ENCODE measurements around the gene ATP12A. TPM values are rescaled to one million over a fixed set of nuclear protein-coding genes. Genes with fewer than 3 reads are reported as not detected.

The ATP12A gene
- total and polyA plus RNA-seq, 2 experiments from 2014 or later = 0.07 to 0.31 TPM

GRCh38 chr13:24718192-24718965 lies 38.2 kb downstream of the ATP12A start:
- no peak for TF ChIP-seq CTCF (IDR thresholded peaks at IDR 0.05; ENCODE audit: poor library complexity)
- TF ChIP-seq EZH2phosphoT487 (IDR thresholded peaks at IDR 0.05; ENCODE audit: low read depth, severe bottlenecking, unreplicated experiment) = no peak
- no peak for TF ChIP-seq EZH2 (IDR thresholded peaks at IDR 0.05; ENCODE audit: borderline replicate concordance)
- Histone ChIP-seq H3K27me3 (no peaks in the 10 kb centered on the region), H3K27ac (no peak overlapping the region), H3K4me1 (ENCODE audit: insufficient read depth) (no peaks in the 10 kb centered on the region), H3K4me3 (no peak overlapping the region), H3K9me3 (ENCODE audit: low read depth) (no peaks in the 10 kb centered on the region), H3K9me2 (replicated peaks; ENCODE audit: insufficient read depth) (no peaks in the 10 kb centered on the region), H3K36me3 (replicated peaks; ENCODE audit: insufficient read depth, low read depth) (no peaks in the 10 kb centered on the region), H3K4me2 (no peak overlapping the region), H2AFZ (no peak overlapping the region), H3K79me2 (no peaks in the 10 kb centered on the region), H4K20me1 (ENCODE audit: insufficient read depth, poor library complexity, severe bottlenecking) (no peaks in the 10 kb centered on the region)
- no peak for DNase-seq (ENCODE audit: low spot score)
- 93% methylated on average over 37 of the region's 40 CpGs for whole genome bisulfite sequencing (ENCODE audit: low lambda C conversion rate, missing lambda C conversion rate)

GRCh38 chr13:24719139-24719538 lies 38.9 kb downstream of the ATP12A start:
- Histone ChIP-seq H3K9me3 (ENCODE audit: low read depth) (no peaks in the 10 kb centered on the region), H3K79me2 (no peaks in the 10 kb centered on the region), H3K27ac (no peak overlapping the region), H3K9me2 (replicated peaks; ENCODE audit: insufficient read depth) (no peaks in the 10 kb centered on the region), H4K20me1 (ENCODE audit: insufficient read depth, poor library complexity, severe bottlenecking) (no peaks in the 10 kb centered on the region), H3K27me3 (no peaks in the 10 kb centered on the region), H3K4me2 (no peak overlapping the region), H3K4me1 (ENCODE audit: insufficient read depth) (no peaks in the 10 kb centered on the region), H2AFZ (no peak overlapping the region), H3K36me3 (replicated peaks; ENCODE audit: insufficient read depth, low read depth) (no peaks in the 10 kb centered on the region), H3K4me3 (no peak overlapping the region)
- no peak for DNase-seq (ENCODE audit: low spot score)
- no peak for TF ChIP-seq EZH2 (IDR thresholded peaks at IDR 0.05; ENCODE audit: borderline replicate concordance)
- no peak for TF ChIP-seq CTCF (IDR thresholded peaks at IDR 0.05; ENCODE audit: poor library complexity)
- TF ChIP-seq EZH2phosphoT487 (IDR thresholded peaks at IDR 0.05; ENCODE audit: low read depth, severe bottlenecking, unreplicated experiment) = no peak
- WGBS (ENCODE audit: low lambda C conversion rate, missing lambda C conversion rate) = 84% methylated on average over 12 of the region's 12 CpGs

- H3K4me3 ChIP-seq = no peak overlapping the region
- no peaks in the 10 kb centered on the region for H3K79me2 ChIP-seq
- H3K4me2 ChIP-seq = no peak overlapping the region
- DNase-seq (ENCODE audit: low spot score) = no peak
- TF ChIP-seq CTCF (IDR thresholded peaks at IDR 0.05; ENCODE audit: poor library complexity) = no peak
- TF ChIP-seq EZH2 (IDR thresholded peaks at IDR 0.05; ENCODE audit: borderline replicate concordance) = no peak
- TF ChIP-seq EZH2phosphoT487 (IDR thresholded peaks at IDR 0.05; ENCODE audit: low read depth, severe bottlenecking, unreplicated experiment) = no peak
- H3K36me3 ChIP-seq (replicated peaks; ENCODE audit: insufficient read depth, low read depth) = no peaks in the 10 kb centered on the region
- H3K4me1 ChIP-seq (ENCODE audit: insufficient read depth) = no peaks in the 10 kb centered on the region
- 94% methylated on average over 12 of the region's 12 CpGs for WGBS (ENCODE audit: low lambda C conversion rate, missing lambda C conversion rate)
- H4K20me1 ChIP-seq (ENCODE audit: insufficient read depth, poor library complexity, severe bottlenecking) = no peaks in the 10 kb centered on the region
- H3K9me3 ChIP-seq (ENCODE audit: low read depth) = no peaks in the 10 kb centered on the region
- H3K9me2 ChIP-seq (replicated peaks; ENCODE audit: insufficient read depth) = no peaks in the 10 kb centered on the region
- H3K27ac ChIP-seq = no peak overlapping the region
- H3K27me3 ChIP-seq = no peaks in the 10 kb centered on the region
- no peak overlapping the region for H2AFZ ChIP-seq
Measured at GRCh38 chr13:24723206-24723605, 43.0 kb downstream of the ATP12A start.

Data from hepatocyte (in vitro differentiated cells).